Measurements from ENCODE around the gene SSH2.
"Not testable (repeated sequence)": the region's sequence is repeated elsewhere in the genome, so short reads cannot be mapped to it uniquely, and the experiment has no call there.

The SSH2 gene

DNA sequence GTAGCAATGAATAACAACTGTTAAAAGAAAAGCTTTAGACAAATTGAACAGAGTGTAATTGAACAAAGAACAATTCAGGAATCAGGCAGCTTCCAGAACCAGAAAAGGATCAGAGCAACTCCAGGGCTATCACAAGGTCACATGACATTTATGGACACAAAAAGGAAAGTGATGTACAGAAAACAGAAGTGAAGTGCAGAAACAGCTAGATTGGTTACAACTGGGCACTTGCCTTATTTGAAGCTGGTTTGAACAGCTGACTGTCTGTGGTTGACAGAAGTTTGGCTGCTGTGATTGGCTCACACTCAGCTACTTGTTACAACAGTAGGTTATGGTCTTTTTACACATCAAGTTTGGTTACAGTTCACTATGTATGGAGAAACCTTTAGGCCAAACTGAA is 26.2 kb upstream of the SSH2 start:
- H3K9me3 ChIP-seq (ENCODE audit: control insufficient read depth in 5 of 5, low read length in 5 of 5), result peaks cover 0 to 3% (median 0%) of the 10 kb centered on the region in 5 donors
- no peaks in the 10 kb centered on the region for H3K27me3 ChIP-seq (ENCODE audit: control insufficient read depth in 5 of 5, insufficient read depth in 4 of 5, low read length in 5 of 5)
- no peak overlapping the region for H3K27ac ChIP-seq (ENCODE audit: low read depth, low read length)
- no peak overlapping the region for H3K4me3 ChIP-seq (ENCODE audit: low read depth in 1 of 5, low read length in 5 of 5)
- H3K4me1 ChIP-seq (ENCODE audit: control insufficient read depth in 5 of 5, insufficient read depth in 5 of 5, low read length in 5 of 5), result no peaks in the 10 kb centered on the region
- no peaks in the 10 kb centered on the region for H3K36me3 ChIP-seq (ENCODE audit: control insufficient read depth in 5 of 5, insufficient read depth in 5 of 5, low read length in 5 of 5)
- H3K9ac ChIP-seq (ENCODE audit: low read length in 5 of 5), result no peak overlapping the region

DNA sequence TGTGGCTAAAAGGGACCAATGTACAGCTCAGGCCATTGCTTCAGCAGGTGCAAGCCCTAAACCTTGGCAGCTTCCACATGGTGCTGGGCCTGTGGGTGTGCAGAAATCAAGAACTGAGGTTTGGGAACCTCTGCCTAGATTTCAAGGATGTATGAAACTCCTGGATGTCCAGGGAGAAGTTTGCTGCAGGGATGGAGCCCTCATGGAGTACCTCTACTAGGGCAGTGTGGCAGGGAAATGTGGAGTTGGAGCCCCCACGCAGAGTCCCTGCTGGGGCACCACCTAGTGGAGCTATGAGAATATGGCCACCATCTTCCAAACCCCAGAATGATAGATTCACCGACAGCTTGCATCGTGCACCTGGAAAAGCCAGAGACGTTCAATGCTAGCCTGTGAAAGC is 24.4 kb upstream of the SSH2 start:
- Histone ChIP-seq H3K9me3 (ENCODE audit: control insufficient read depth in 5 of 5, low read length in 5 of 5) (peaks cover 0 to 3% (median 0%) of the 10 kb centered on the region in 5 donors), H3K36me3 (ENCODE audit: control insufficient read depth in 5 of 5, insufficient read depth in 5 of 5, low read length in 5 of 5) (no peaks in the 10 kb centered on the region), H3K4me3 (ENCODE audit: low read depth in 1 of 5, low read length in 5 of 5) (no peak overlapping the region), H3K27me3 (ENCODE audit: control insufficient read depth in 5 of 5, insufficient read depth in 4 of 5, low read length in 5 of 5) (no peaks in the 10 kb centered on the region), H3K27ac (ENCODE audit: low read depth, low read length) (no peak overlapping the region), H3K9ac (ENCODE audit: low read length in 5 of 5) (no peak overlapping the region), H3K4me1 (ENCODE audit: control insufficient read depth in 5 of 5, insufficient read depth in 5 of 5, low read length in 5 of 5) (no peaks in the 10 kb centered on the region)

DNA sequence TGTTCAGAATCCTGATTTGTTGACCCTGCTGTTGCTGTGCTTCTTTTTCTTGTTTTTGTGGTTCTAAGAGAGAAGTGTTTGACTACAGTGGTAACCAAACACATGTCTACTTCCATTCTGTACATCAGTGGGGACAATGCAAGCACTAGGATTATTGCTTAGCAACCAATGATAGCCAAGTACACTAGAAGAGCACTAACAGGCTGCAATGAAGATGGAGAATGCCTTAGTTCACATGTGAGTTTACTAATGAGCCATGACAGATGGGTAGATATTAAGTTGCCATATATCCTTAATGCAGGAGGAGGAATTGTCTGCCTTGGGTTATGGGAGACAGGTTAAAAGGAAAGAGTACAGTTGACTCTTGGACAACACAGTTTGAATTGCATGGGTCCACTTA is 19.7 kb upstream of the SSH2 start:
- H3K27ac ChIP-seq (ENCODE audit: low read depth, low read length), result no peak overlapping the region

DNA sequence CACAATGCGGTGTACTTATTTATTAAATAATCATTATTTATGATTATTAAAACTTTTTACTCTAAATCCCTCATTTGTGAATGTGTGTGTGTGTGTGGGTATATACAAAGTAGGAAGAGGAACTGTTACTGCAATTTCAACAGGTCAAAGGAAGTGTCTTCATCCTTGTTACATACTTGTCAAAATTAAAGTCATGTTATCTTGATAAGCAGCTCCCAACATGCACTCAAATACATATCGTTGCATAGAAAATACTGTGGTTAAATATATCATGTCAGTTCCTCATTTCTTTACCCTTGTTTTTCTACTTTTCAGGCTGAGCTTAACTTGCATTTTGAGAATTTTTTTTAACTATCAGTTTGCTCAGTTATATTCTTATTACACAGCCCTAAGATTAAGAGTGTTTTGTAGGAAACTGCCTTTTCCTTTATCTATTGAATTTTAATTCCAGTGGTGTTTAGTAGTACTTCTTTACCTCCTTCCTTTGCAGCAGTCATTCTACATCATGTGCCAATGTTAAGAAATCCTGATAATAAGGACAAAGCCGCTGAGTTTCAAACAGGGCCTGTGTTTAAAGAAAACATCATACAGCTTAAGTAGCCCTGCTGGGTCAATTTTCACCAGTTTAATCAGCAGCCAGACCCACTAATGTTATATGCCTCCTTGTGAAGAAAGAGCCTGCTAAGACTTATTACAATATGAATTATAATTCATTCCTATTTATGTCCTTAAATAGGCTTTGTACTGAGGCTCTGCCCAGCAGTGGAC is 18.6 kb upstream of the SSH2 start:
- H3K27me3 ChIP-seq (ENCODE audit: control insufficient read depth in 5 of 5, insufficient read depth in 4 of 5, low read length in 5 of 5), result no peaks in the 10 kb centered on the region
- H3K4me3 ChIP-seq (ENCODE audit: low read depth in 1 of 5, low read length in 5 of 5), result no peak overlapping the region
- no peak overlapping the region for H3K9ac ChIP-seq (ENCODE audit: low read length in 5 of 5)
- H3K36me3 ChIP-seq (ENCODE audit: control insufficient read depth in 5 of 5, insufficient read depth in 5 of 5, low read length in 5 of 5), result no peaks in the 10 kb centered on the region
- no peaks in the 10 kb centered on the region for H3K4me1 ChIP-seq (ENCODE audit: control insufficient read depth in 5 of 5, insufficient read depth in 5 of 5, low read length in 5 of 5)
- H3K9me3 ChIP-seq (ENCODE audit: control insufficient read depth in 5 of 5, low read length in 5 of 5), result no peaks in the 10 kb centered on the region
- no peak overlapping the region for H3K27ac ChIP-seq (ENCODE audit: low read depth, low read length)

More for the DNA sequence above, 19.7 kb upstream of the SSH2 start:
- peaks cover 0 to 3% (median 0%) of the 10 kb centered on the region in 5 donors for H3K9me3 ChIP-seq (ENCODE audit: control insufficient read depth in 5 of 5, low read length in 5 of 5)
- H3K4me1 ChIP-seq (ENCODE audit: control insufficient read depth in 5 of 5, insufficient read depth in 5 of 5, low read length in 5 of 5), result no peaks in the 10 kb centered on the region
- no peaks in the 10 kb centered on the region for H3K36me3 ChIP-seq (ENCODE audit: control insufficient read depth in 5 of 5, insufficient read depth in 5 of 5, low read length in 5 of 5)
- H3K4me3 ChIP-seq (ENCODE audit: low read depth in 1 of 5, low read length in 5 of 5), result no peak overlapping the region
- H3K9ac ChIP-seq (ENCODE audit: low read length in 5 of 5), result no peak overlapping the region
- H3K27me3 ChIP-seq (ENCODE audit: control insufficient read depth in 5 of 5, insufficient read depth in 4 of 5, low read length in 5 of 5), result no peaks in the 10 kb centered on the region

DNA sequence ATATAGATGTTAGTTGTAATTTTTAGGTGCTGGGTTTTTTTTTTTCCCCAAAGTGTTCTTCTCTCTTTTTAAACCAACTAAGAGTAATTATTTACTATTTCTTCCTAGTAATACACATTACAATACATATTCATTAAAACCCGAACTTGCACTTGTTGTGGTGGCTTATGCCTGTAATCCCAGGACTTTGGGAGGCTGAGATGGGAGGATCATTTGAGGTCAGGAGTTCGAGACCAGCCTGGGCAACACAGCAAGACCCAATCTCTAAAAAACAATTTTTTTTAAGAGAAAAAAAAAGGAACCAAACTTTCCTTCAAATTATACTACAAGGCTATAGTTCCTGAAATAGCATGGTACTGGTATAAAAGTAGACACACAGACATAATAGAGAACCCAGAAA is 15.3 kb upstream of the SSH2 start:
- no peaks in the 10 kb centered on the region for H3K4me1 ChIP-seq (ENCODE audit: control insufficient read depth in 5 of 5, insufficient read depth in 5 of 5, low read length in 5 of 5)
- no peaks in the 10 kb centered on the region for H3K9me3 ChIP-seq (ENCODE audit: control insufficient read depth in 5 of 5, low read length in 5 of 5)
- H3K9ac ChIP-seq (ENCODE audit: low read length in 5 of 5), result no peak overlapping the region
- no peak overlapping the region for H3K4me3 ChIP-seq (ENCODE audit: low read depth in 1 of 5, low read length in 5 of 5)
- no peaks in the 10 kb centered on the region for H3K27me3 ChIP-seq (ENCODE audit: control insufficient read depth in 5 of 5, insufficient read depth in 4 of 5, low read length in 5 of 5)
- H3K27ac ChIP-seq (ENCODE audit: low read depth, low read length), result no peak overlapping the region
- no peaks in the 10 kb centered on the region for H3K36me3 ChIP-seq (ENCODE audit: control insufficient read depth in 5 of 5, insufficient read depth in 5 of 5, low read length in 5 of 5)

DNA sequence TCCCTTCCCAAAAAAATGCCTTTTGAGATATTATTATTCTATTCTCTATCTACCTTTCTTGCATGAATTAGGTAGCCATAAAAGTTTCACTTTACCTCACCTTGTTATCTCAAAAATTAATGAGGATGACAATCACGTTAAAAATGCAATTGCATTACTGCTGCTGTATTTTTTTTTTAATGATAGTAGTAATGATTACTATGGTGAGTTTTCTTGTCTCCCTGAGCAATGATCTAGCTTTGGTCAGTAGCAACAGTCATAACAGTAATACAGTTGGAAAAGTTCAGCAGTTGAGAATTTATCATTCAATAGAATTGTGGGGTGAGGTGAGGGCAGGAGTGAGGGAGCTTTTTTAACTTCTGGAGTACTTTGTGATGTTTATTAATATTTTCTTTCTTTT is 11.3 kb upstream of the SSH2 start, which contains the start of gene EFCAB5:
Gene EFCAB5 (plus strand): TSS at position 301 of the 400 bp plus-strand sequence. CDS start 163 bp downstream, outside the sequence.
- Histone ChIP-seq H3K9me3 (ENCODE audit: control insufficient read depth in 5 of 5, low read length in 5 of 5) (no peaks in the 10 kb centered on the region), H3K36me3 (ENCODE audit: control insufficient read depth in 5 of 5, insufficient read depth in 5 of 5, low read length in 5 of 5) (no peaks in the 10 kb centered on the region), H3K27me3 (ENCODE audit: control insufficient read depth in 5 of 5, insufficient read depth in 4 of 5, low read length in 5 of 5) (no peaks in the 10 kb centered on the region), H3K4me1 (ENCODE audit: control insufficient read depth in 5 of 5, insufficient read depth in 5 of 5, low read length in 5 of 5) (no peaks in the 10 kb centered on the region), H3K9ac (ENCODE audit: low read length in 5 of 5) (no peak within 1 kb of the TSS), H3K4me3 (ENCODE audit: low read depth in 1 of 5, low read length in 5 of 5) (no peak within 1 kb of the TSS), H3K27ac (ENCODE audit: low read depth, low read length) (no peak within 1 kb of the TSS)

DNA sequence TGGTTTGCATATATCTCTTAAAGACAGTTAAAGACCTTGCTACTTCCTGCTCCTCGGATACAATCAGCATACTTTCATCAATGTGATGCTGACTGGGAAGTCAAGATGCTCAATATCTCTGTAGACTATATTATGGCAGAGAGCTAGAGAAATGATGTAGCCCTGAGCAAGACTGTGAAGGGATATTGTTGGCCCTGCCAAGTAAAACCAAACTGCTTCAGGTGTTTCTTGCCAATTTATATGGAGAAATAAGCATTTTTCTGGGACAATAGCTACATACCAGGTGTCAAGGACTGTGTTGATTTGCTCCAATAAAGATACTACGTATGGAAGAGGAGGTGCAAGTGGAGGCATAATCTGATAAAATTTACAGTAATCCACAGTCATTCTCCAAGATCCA is 6.7 kb upstream of the SSH2 start:
- H3K9ac ChIP-seq (ENCODE audit: low read length in 5 of 5), result no peak overlapping the region
- no peaks in the 10 kb centered on the region for H3K9me3 ChIP-seq (ENCODE audit: control insufficient read depth in 5 of 5, low read length in 5 of 5)
- H3K4me1 ChIP-seq (ENCODE audit: control insufficient read depth in 5 of 5, insufficient read depth in 5 of 5, low read length in 5 of 5), result peaks cover 0 to 2% (median under 1%) of the 10 kb centered on the region in 5 donors
- H3K36me3 ChIP-seq (ENCODE audit: control insufficient read depth in 5 of 5, insufficient read depth in 5 of 5, low read length in 5 of 5), result no peaks in the 10 kb centered on the region
- no peak overlapping the region for H3K27ac ChIP-seq (ENCODE audit: low read depth, low read length)
- no peak overlapping the region for H3K4me3 ChIP-seq (ENCODE audit: low read depth in 1 of 5, low read length in 5 of 5)
- no peaks in the 10 kb centered on the region for H3K27me3 ChIP-seq (ENCODE audit: control insufficient read depth in 5 of 5, insufficient read depth in 4 of 5, low read length in 5 of 5)

DNA sequence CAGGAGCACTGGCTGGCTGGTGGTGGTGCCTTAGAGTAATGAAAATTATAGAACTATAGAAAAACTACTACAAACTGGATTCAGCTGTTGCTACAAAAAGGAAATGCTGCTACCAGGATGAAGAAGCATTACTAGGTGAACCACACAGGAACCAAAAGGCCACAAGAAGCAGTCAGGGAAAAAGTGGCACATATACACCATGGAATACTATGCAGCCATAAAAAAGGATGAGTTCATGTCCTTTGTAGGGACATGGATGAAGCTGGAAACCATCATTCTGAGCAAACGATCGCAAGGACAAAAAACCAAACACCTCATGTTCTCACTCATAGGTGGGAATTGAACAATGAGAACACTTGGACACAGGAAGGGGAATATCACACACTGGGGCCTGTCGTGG is 5.9 kb upstream of the SSH2 start:
- H3K4me3 ChIP-seq (ENCODE audit: low read depth in 1 of 5, low read length in 5 of 5); H3K9me3 ChIP-seq (ENCODE audit: control insufficient read depth in 5 of 5, low read length in 5 of 5); H3K27me3 ChIP-seq (ENCODE audit: control insufficient read depth in 5 of 5, insufficient read depth in 4 of 5, low read length in 5 of 5); H3K36me3 ChIP-seq (ENCODE audit: control insufficient read depth in 5 of 5, insufficient read depth in 5 of 5, low read length in 5 of 5); H3K4me1 ChIP-seq (ENCODE audit: control insufficient read depth in 5 of 5, insufficient read depth in 5 of 5, low read length in 5 of 5); H3K27ac ChIP-seq (ENCODE audit: low read depth, low read length); H3K9ac ChIP-seq (ENCODE audit: low read length in 5 of 5): not testable (repeated sequence)

DNA sequence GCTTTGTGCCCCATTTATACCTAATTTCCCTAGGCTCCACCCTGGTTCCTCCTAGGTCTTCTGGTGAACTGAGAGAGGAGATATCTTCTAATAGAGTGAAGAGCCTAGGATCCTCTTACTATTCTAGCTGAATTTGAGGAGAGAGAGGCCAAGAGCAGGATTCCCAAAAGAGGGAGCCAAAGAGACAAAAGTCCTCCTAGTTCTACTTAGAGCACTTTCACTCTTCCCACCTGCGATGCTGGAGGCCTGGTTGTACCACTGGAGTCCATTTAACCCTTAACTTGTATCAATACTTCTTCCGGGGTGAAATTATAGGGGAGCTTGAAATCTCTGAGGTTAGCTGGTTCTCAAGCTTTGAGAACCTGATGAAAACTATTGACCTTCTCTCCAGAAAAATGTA is 3.4 kb upstream of the SSH2 start:
- no peak overlapping the region for H3K27ac ChIP-seq (ENCODE audit: low read depth, low read length)
- no peak overlapping the region for H3K9ac ChIP-seq (ENCODE audit: low read length in 5 of 5)
- no peaks in the 10 kb centered on the region for H3K9me3 ChIP-seq (ENCODE audit: control insufficient read depth in 5 of 5, low read length in 5 of 5)
- no peaks in the 10 kb centered on the region for H3K36me3 ChIP-seq (ENCODE audit: control insufficient read depth in 5 of 5, insufficient read depth in 5 of 5, low read length in 5 of 5)
- H3K4me1 ChIP-seq (ENCODE audit: control insufficient read depth in 5 of 5, insufficient read depth in 5 of 5, low read length in 5 of 5), result peaks cover 0 to 26% (median 25%) of the 10 kb centered on the region in 5 donors
- no peaks in the 10 kb centered on the region for H3K27me3 ChIP-seq (ENCODE audit: control insufficient read depth in 5 of 5, insufficient read depth in 4 of 5, low read length in 5 of 5)
- no peak overlapping the region for H3K4me3 ChIP-seq (ENCODE audit: low read depth in 1 of 5, low read length in 5 of 5)

DNA sequence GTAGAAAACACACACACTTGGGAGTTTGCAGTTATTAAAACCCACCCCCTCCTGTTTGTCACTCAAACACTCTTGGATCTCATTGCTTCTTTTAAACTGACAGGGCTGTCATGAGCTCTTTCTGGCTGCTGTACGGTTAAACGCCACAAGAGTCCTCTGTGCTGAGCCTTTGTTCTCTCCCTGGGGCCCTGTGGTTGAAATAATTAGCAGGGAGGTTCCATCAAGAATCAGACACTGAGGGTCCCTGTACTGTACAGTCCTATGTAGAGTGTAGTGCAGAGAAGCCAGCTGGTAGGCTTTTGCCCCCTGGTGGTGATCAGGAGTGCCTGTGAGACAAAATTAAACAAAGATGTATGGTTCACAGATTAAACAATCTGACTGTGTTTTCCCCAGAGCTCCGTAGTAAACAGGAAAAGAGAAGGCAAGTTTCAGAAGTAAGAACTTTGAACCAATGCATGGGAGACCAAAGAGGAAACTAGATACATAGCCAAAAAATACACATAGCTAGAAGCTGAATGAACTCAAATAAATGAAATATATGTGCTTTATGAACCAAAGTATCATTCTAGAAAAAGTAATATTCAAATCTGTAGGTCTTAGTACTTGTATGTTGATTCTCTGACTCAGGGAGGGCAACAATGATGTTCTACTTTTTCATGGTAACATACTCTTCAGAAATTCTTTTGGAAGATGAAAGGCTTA is 1.4 kb upstream of the SSH2 start:
- peak overlapping the region; percentile 76 to 98 (median 98) for H3K4me3 ChIP-seq (ENCODE audit: low read depth in 1 of 5, low read length in 5 of 5)
- H3K36me3 ChIP-seq (ENCODE audit: control insufficient read depth in 5 of 5, insufficient read depth in 5 of 5, low read length in 5 of 5), result no peaks in the 10 kb centered on the region
- H3K27ac ChIP-seq (ENCODE audit: low read depth, low read length), result no peak overlapping the region
- H3K4me1 ChIP-seq (ENCODE audit: control insufficient read depth in 5 of 5, insufficient read depth in 5 of 5, low read length in 5 of 5), result peaks cover 0 to 31% (median 30%) of the 10 kb centered on the region in 5 donors
- H3K27me3 ChIP-seq (ENCODE audit: control insufficient read depth in 5 of 5, insufficient read depth in 4 of 5, low read length in 5 of 5), result no peaks in the 10 kb centered on the region
- H3K9ac ChIP-seq (ENCODE audit: low read length in 5 of 5), result peak overlapping the region in 3 of 5 donors; percentile 71 to 92 (median 85)
- H3K9me3 ChIP-seq (ENCODE audit: control insufficient read depth in 5 of 5, low read length in 5 of 5), result no peaks in the 10 kb centered on the region
